Left lung (tissue), 10 donors: ENCODE measurements around the gene ZBTB21. TPM values are rescaled to one million over a fixed set of nuclear protein-coding genes. Genes with fewer than 3 reads are reported as not detected.
"Not testable (repeated sequence)": the region's sequence is repeated elsewhere in the genome, so short reads cannot be mapped to it uniquely, and the experiment has no call there.

ENCODE experiments used
- ATAC-seq: fragments of 200-7000 bp; cut with Tn5 transposase; one replicate; pipeline ENCODE4 v1.9.1; 2020; ENCODE audit warnings: moderate library complexity
- DNase-seq, 4 donors: peaks; one replicate each; pipeline ENCODE4 v3.0.0-alpha.2; 2013 to 2020
- H3K27ac ChIP-seq, 2 donors: fragments of 200-600 bp; sonication (generic) in 1 of 2; one replicate each; pipeline versions ENCODE4 v1.5.0 to v1.8.0; 2020 to 2021
- H3K27me3 ChIP-seq, 2 donors: fragments of 200-600 bp; sonication (generic) in 1 of 2; one replicate each; pipeline versions ENCODE4 v1.5.0 to v1.8.0; 2020 to 2021
- H3K36me3 ChIP-seq, 2 donors: fragments of 200-600 bp; sonication (generic) in 1 of 2; one replicate each; pipeline versions ENCODE4 v1.5.0 to v1.8.0; 2020 to 2021
- H3K4me1 ChIP-seq, 2 donors: fragments of 200-600 bp; one replicate each; pipeline ENCODE4 v1.8.0; 2021
- H3K4me3 ChIP-seq, 2 donors: fragments of 200-600 bp; sonication (generic) in 1 of 2; one replicate each; pipeline versions ENCODE4 v1.5.0 to v1.8.0; 2020 to 2021; ENCODE audit warnings: mild to moderate bottlenecking in 1 of 2
- H3K9me3 ChIP-seq, 2 donors: fragments of 200-600 bp; sonication (generic) in 1 of 2; one replicate each; pipeline versions ENCODE4 v1.5.0 to v1.8.0; 2020 to 2021
- intact Hi-C, 2 donors: fragments of 100-400 bp; cut with DNase I; formaldehyde crosslinking; loops; one replicate each; pipeline versions ENCODE4 v1.11.2 to v1.14.2; 2022
- polyA plus RNA-seq, 6 donors: library from polyadenylated mRNA; unstranded; fragments of 120-200 nt; gene quantifications; one replicate each; pipeline ENCODE4 v1.2.1, GENCODE V29; 2013; ENCODE audit not compliant: insufficient read length in 6 of 6
- total RNA-seq, 2 donors: library from RNA; stranded (reverse); fragmentation: NEBNext Ultra II Directional; extraction: Animal tissue kit (Norgen Biotek cat#: 25700); gene quantifications; one replicate each; pipeline ENCODE4 v1.2.1, GENCODE V29; 2021
- TF ChIP-seq, protein P1 (sequence below), 2 donors: fragments of 200-600 bp; sonication (generic) in 1 of 2; IDR thresholded peaks; one replicate each; pipeline versions ENCODE4 v1.5.0 to v1.8.0; 2021; ENCODE audit warnings: antibody characterized with exemption in 2 of 2
- donor health status: DM: no; HTN: yes; CAD: no.
- donor health status: DM: no; HTN: no; CAD: no.

Gene ZBTB21
- total and polyA plus RNA-seq, 8 donors = 9.2 to 13.9 (median 10.7) TPM

- no peak overlapping the region for H3K27ac ChIP-seq
- H3K4me1 ChIP-seq = peaks cover 0 to 13% of the 10 kb centered on the region in 2 donors
- TF ChIP-seq, protein P1, sequence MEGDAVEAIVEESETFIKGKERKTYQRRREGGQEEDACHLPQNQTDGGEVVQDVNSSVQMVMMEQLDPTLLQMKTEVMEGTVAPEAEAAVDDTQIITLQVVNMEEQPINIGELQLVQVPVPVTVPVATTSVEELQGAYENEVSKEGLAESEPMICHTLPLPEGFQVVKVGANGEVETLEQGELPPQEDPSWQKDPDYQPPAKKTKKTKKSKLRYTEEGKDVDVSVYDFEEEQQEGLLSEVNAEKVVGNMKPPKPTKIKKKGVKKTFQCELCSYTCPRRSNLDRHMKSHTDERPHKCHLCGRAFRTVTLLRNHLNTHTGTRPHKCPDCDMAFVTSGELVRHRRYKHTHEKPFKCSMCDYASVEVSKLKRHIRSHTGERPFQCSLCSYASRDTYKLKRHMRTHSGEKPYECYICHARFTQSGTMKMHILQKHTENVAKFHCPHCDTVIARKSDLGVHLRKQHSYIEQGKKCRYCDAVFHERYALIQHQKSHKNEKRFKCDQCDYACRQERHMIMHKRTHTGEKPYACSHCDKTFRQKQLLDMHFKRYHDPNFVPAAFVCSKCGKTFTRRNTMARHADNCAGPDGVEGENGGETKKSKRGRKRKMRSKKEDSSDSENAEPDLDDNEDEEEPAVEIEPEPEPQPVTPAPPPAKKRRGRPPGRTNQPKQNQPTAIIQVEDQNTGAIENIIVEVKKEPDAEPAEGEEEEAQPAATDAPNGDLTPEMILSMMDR (IDR thresholded peaks at IDR 0.05) = no peak
- no peaks in the 10 kb centered on the region for H3K36me3 ChIP-seq
- DNase-seq (no peak), ATAC-seq (no peak)
- H3K9me3 ChIP-seq = no peaks in the 10 kb centered on the region
- intact Hi-C loops = no loop called here
- H3K27me3 ChIP-seq = no peaks in the 10 kb centered on the region
- no peak overlapping the region for H3K4me3 ChIP-seq
Observed at GRCh38 chr21:41961753-41962152, 48.4 kb downstream of the ZBTB21 start.

- peaks cover 0 to 13% of the 10 kb centered on the region in 2 donors for H3K4me1 ChIP-seq
- intact Hi-C loops = no loop called here
- no peaks in the 10 kb centered on the region for H3K27me3 ChIP-seq
- H3K4me3 ChIP-seq = no peak overlapping the region
- no peak overlapping the region for H3K27ac ChIP-seq
- DNase-seq (no peak), ATAC-seq (no peak)
- no peaks in the 10 kb centered on the region for H3K9me3 ChIP-seq
- TF ChIP-seq, protein P1 (IDR thresholded peaks at IDR 0.05) = no peak
- no peaks in the 10 kb centered on the region for H3K36me3 ChIP-seq
Observed at GRCh38 chr21:41961282-41961701, 48.9 kb downstream of the ZBTB21 start.

GRCh38 chr21:41960386-41960785 lies 49.8 kb downstream of the ZBTB21 start:
- DNase-seq (no peak), ATAC-seq (no peak)
- peaks cover 0 to 13% of the 10 kb centered on the region in 2 donors for H3K4me1 ChIP-seq
- H3K4me3 ChIP-seq = no peak overlapping the region
- TF ChIP-seq, protein P1 (IDR thresholded peaks at IDR 0.05) = no peak
- H3K27ac ChIP-seq = no peak overlapping the region
- no peaks in the 10 kb centered on the region for H3K27me3 ChIP-seq
- H3K9me3 ChIP-seq = no peaks in the 10 kb centered on the region
- no peaks in the 10 kb centered on the region for H3K36me3 ChIP-seq
- intact Hi-C loops = no loop called here

GRCh38 chr21:41959697-41960096 lies 50.5 kb downstream of the ZBTB21 start:
- H3K36me3 ChIP-seq, H3K4me3 ChIP-seq, H3K27ac ChIP-seq, DNase-seq, ATAC-seq, intact Hi-C loops, H3K9me3 ChIP-seq, H3K27me3 ChIP-seq: not testable (repeated sequence)
- H3K4me1 ChIP-seq = peaks cover 0 to 13% of the 10 kb centered on the region in 2 donors

DNA sequence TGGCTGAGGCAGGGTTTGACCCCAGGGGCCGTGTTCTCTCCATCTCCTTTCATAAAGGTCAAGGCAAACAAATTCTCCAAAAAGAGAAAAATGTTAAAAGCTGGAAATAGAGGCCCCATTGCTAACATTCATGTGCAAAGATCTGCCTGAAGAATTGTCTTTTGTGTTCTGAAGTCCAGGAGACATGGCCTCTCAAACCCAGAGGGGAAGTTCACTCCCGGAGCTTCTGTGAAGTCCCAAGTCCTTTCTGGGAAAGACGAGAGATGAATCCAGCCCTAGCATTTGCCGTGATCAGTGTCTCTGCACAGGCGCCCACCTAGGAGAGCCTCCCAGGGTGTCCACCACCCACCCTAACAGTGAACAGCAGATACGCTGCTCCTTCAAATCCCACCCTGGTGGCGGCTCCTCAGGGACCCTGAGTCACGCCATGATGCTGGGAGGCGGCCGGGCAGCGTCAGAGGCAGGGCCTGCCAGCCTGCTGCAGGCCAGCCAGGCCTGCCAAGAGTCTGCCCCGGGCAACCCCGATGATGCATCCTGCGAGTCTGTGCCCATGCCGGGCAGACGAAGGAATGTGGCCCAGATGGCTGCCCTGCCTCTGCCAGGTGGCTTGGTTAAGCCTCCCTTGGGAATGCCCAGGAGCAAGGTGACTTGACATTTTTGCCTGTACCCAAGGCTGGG lies 51.1 kb downstream of the ZBTB21 start:
- Histone ChIP-seq H3K27ac (no peak overlapping the region), H3K27me3 (no peaks in the 10 kb centered on the region), H3K4me1 (peaks cover 3 to 13% of the 10 kb centered on the region in 2 donors), H3K4me3 (no peak overlapping the region), H3K36me3 (no peaks in the 10 kb centered on the region), H3K9me3 (no peaks in the 10 kb centered on the region)
- intact Hi-C loops = no loop called here
- DNase-seq = no peak
- TF ChIP-seq, protein P1 (IDR thresholded peaks at IDR 0.05) = no peak
- ATAC-seq = no peak
